ENCODE measurements around the gene MGAT4A.

MGAT4A gene

GRCh38 chr2:98731041-98731893 is at the start of gene MGAT4A:
MGAT4A (minus strand) TSS chr2:98731132; CDS start chr2:98726332, 4,800 bp downstream.
- TF ChIP-seq CTCF (conservative IDR thresholded peaks at IDR 0.05; ENCODE audit: low read length): no peak
- peak; percentile 11 for DNase-seq (ENCODE audit: low read depth)
- peak within 1 kb of the TSS; percentile 44 for H3K4me3 ChIP-seq (ENCODE audit: low read length)

- TF ChIP-seq CTCF (conservative IDR thresholded peaks at IDR 0.05; ENCODE audit: low read length): no peak
- no peak overlapping the region for H3K4me3 ChIP-seq (ENCODE audit: low read length)
- no peak for DNase-seq (ENCODE audit: low read depth)
These were observed 48.0 kb upstream of the MGAT4A start for GRCh38 chr2:98778741-98779483.

DNA sequence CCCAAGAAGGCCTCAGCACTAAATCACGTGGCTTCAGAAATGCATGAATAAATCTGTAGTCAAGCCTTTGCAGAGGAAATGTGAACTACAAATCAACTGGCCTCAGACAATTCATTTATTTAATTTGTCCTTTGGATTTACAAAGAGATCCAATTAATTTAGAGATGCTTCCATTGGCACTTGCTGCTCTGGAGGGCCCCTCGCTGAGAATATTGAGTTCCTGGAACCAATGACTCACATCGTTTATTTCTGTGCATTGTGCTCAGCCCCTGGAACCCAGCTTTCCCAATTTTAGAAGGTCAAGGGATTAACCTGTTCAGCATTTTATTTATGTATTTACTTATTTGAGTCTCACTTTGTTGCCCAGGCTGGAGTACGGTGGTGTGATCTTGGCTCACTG is 47.2 kb upstream of the MGAT4A start:
- no peak for DNase-seq (ENCODE audit: low read depth)
- H3K4me3 ChIP-seq (ENCODE audit: low read length): no peak overlapping the region
- TF ChIP-seq CTCF (conservative IDR thresholded peaks at IDR 0.05; ENCODE audit: low read length): no peak

GRCh38 chr2:98777710-98778109 is 46.8 kb upstream of the MGAT4A start:
- no peak for DNase-seq (ENCODE audit: low read depth)
- no peak overlapping the region for H3K4me3 ChIP-seq (ENCODE audit: low read length)
- no peak for TF ChIP-seq CTCF (conservative IDR thresholded peaks at IDR 0.05; ENCODE audit: low read length)

- DNase-seq (ENCODE audit: low read depth): no peak
- no peak for TF ChIP-seq CTCF (conservative IDR thresholded peaks at IDR 0.05; ENCODE audit: low read length)
These were observed 46.1 kb upstream of the MGAT4A start for GRCh38 chr2:98777076-98777475.

GRCh38 chr2:98776136-98776535 is 45.2 kb upstream of the MGAT4A start:
- no peak overlapping the region for H3K4me3 ChIP-seq (ENCODE audit: low read length)
- DNase-seq (ENCODE audit: low read depth): no peak
- no peak for TF ChIP-seq CTCF (conservative IDR thresholded peaks at IDR 0.05; ENCODE audit: low read length)

More at GRCh38 chr2:98777076-98777475, 46.1 kb upstream of the MGAT4A start:
- no peak overlapping the region for H3K4me3 ChIP-seq (ENCODE audit: low read length)

Measured in AG10803 (cell line).